ENCODE data around the gene ZNF710.

GRCh38 chr15:90101969-90102890 lies 101.1 kb downstream of the ZNF710 start, which contains the start of gene IDH2:
- no peak for TF ChIP-seq CTCF (IDR thresholded peaks at IDR 0.05; ENCODE audit: extremely low read depth in 1 of 2, insufficient read depth in 1 of 2, low read depth in 1 of 2, low read length in 2 of 2)
- no peak for TF ChIP-seq GATA2 (IDR thresholded peaks at IDR 0.05; ENCODE audit: insufficient read depth, insufficient read length, low read depth, low read length)
- no peak for TF ChIP-seq JUN (IDR thresholded peaks at IDR 0.05; ENCODE audit: borderline replicate concordance, insufficient read depth, insufficient read length, low read depth)
- peak; percentile 95 for TF ChIP-seq POLR2A (IDR thresholded peaks at IDR 0.05; ENCODE audit: low read depth, low read length)
- no peak for TF ChIP-seq EZH2 (IDR thresholded peaks at IDR 0.05; ENCODE audit: borderline replicate concordance, low read depth, low read length, severe bottlenecking)
- TF ChIP-seq POLR2AphosphoS5 (IDR thresholded peaks at IDR 0.05; ENCODE audit: insufficient read depth, low read depth, low read length) = peak; percentile 97
- no peak for TF ChIP-seq MYC (IDR thresholded peaks at IDR 0.05; ENCODE audit: low read depth, low read length)
- no peak for TF ChIP-seq FOS (IDR thresholded peaks at IDR 0.05; ENCODE audit: borderline replicate concordance, insufficient read depth, low read length)
